T-helper 1 cell treated with Interleukin-12 subunit alpha and Interleukin-12 subunit beta and Interleukin-4 antibody, amounts not matched to agents 30 ng/mL and 1 ng/mL, for 36 hours (primary cell): ENCODE results near the gene DENND4A. TPM values are rescaled to one million over a fixed set of nuclear protein-coding genes. Genes with fewer than 3 reads are reported as not detected.
"Not testable (repeated sequence)": the region's sequence is repeated elsewhere in the genome, so short reads cannot be mapped to it uniquely, and the experiment has no call there.

Experiments used
- intact Hi-C: fragments of 100-400 bp; cut with micrococcal nuclease; formaldehyde crosslinking; loops from one replicate; pipeline ENCODE4 v1.15.1; 2024
- total RNA-seq: library from RNA; stranded (reverse); gene quantifications from 2 replicates; pipeline ENCODE4 v1.2.3, GENCODE V29; 2022

DENND4A gene
- total RNA-seq, 1 donor from 2014 or later, result 49.6 TPM

- intact Hi-C loops, result loop anchor here (1.0 to 10.0 kb wide), 13 partner anchors 14 to 899 kb away; partner anchors contain the start of genes INTS14, MAP2K1, RAB11A and TIPIN
Observed at GRCh38 chr15:65791335-65792137, 557 bp downstream of the DENND4A start.

- intact Hi-C loops, result loop anchor here (5.0 to 10.0 kb wide), 3 partner anchors 34 to 899 kb away; no protein-coding TSS in a partner anchor
Observed at GRCh38 chr15:65790694-65791334, 1.3 kb downstream of the DENND4A start.

- intact Hi-C loops, result loop anchor here (5.0 to 10.0 kb wide), 3 partner anchors 33 to 898 kb away; no protein-coding TSS in a partner anchor
Observed at GRCh38 chr15:65789759-65790425, 2.2 kb downstream of the DENND4A start.

- intact Hi-C loops, result no loop called here
Observed at GRCh38 chr15:65789105-65789504, 3.0 kb downstream of the DENND4A start.

GRCh38 chr15:65787260-65787659, 4.8 kb downstream of the DENND4A start:
- intact Hi-C loops, result no loop called here

- intact Hi-C loops, result no loop called here
Observed at GRCh38 chr15:65785151-65785550, 6.9 kb downstream of the DENND4A start.

GRCh38 chr15:65783872-65784271, 8.2 kb downstream of the DENND4A start:
- intact Hi-C loops, result no loop called here

- intact Hi-C loops, result no loop called here
Observed at GRCh38 chr15:65782096-65782495, 10.0 kb downstream of the DENND4A start.

GRCh38 chr15:65778701-65779100, 13.4 kb downstream of the DENND4A start:
- intact Hi-C loops, result not testable (repeated sequence)

GRCh38 chr15:65778269-65778668, 13.8 kb downstream of the DENND4A start:
- intact Hi-C loops, result no loop called here

GRCh38 chr15:65777843-65778242, 14.2 kb downstream of the DENND4A start:
- intact Hi-C loops, result no loop called here

GRCh38 chr15:65777053-65777452, 15.0 kb downstream of the DENND4A start:
- intact Hi-C loops, result no loop called here

- intact Hi-C loops, result no loop called here
Observed at GRCh38 chr15:65773386-65774111, 18.5 kb downstream of the DENND4A start.

- intact Hi-C loops, result no loop called here
Observed at GRCh38 chr15:65772930-65773329, 19.2 kb downstream of the DENND4A start.

- intact Hi-C loops, result no loop called here
Observed at GRCh38 chr15:65771870-65772269, 20.2 kb downstream of the DENND4A start.

GRCh38 chr15:65769482-65769881, 22.6 kb downstream of the DENND4A start:
- intact Hi-C loops, result no loop called here

GRCh38 chr15:65767895-65768294, 24.2 kb downstream of the DENND4A start:
- intact Hi-C loops, result no loop called here

- intact Hi-C loops, result no loop called here
Observed at GRCh38 chr15:65767264-65767595, 24.9 kb downstream of the DENND4A start.

- intact Hi-C loops, result no loop called here
Observed at GRCh38 chr15:65766422-65767263, 25.4 kb downstream of the DENND4A start.

GRCh38 chr15:65765106-65765505, 27.0 kb downstream of the DENND4A start:
- intact Hi-C loops, result no loop called here
